Stimulated activated naive B cell treated with anti-CD40 and anti-IgM and Interleukin-4, amounts not matched to agents 10 μg/mL and 1 μg/mL and 100 μg/mL, for 72 hours (primary cell): Measurements from ENCODE around the gene CMTR2.
"Not testable (repeated sequence)": the region's sequence is repeated elsewhere in the genome, so short reads cannot be mapped to it uniquely, and the experiment has no call there.

Experiments used
- ATAC-seq, 2 donors: fragments of 150-1000 bp; cut with Tn5 transposase; replicated peaks; 2 replicates each; pipeline ENCODE4 v1.10.0; 2021; ENCODE audit warnings: moderate library complexity in 1 of 2
- DNase-seq: peaks from one replicate; pipeline ENCODE4 v3.0.0; 2021
- H3K27ac Mint-ChIP-seq: one replicate; pipeline ENCODE4 v1.8.0; 2022; ENCODE audit warnings: mild to moderate bottlenecking, mixed read lengths
- H3K27me3 Mint-ChIP-seq, 2 donors: one replicate each; pipeline ENCODE4 v1.8.0; 2022; ENCODE audit warnings: mixed read lengths in 2 of 2
- H3K36me3 Mint-ChIP-seq, 2 donors: one replicate each; pipeline ENCODE4 v1.8.0; 2022; ENCODE audit warnings: mixed read lengths in 2 of 2, mild to moderate bottlenecking in 1 of 2
- H3K4me1 Mint-ChIP-seq, 2 donors: one replicate each; pipeline ENCODE4 v1.8.0; 2022; ENCODE audit warnings: mixed read lengths in 2 of 2, mild to moderate bottlenecking in 1 of 2
- H3K4me3 Mint-ChIP-seq, 2 donors: one replicate each; pipeline ENCODE4 v1.8.0; 2022; ENCODE audit warnings: mild to moderate bottlenecking in 2 of 2, mixed read lengths in 2 of 2, moderate library complexity in 1 of 2
- H3K9me3 Mint-ChIP-seq, 2 donors: one replicate each; pipeline ENCODE4 v1.8.0; 2022; ENCODE audit warnings: mixed read lengths in 2 of 2, mild to moderate bottlenecking in 1 of 2

CMTR2 gene

GRCh38 chr16:71288890-71289731, at the start of gene CMTR2:
Gene CMTR2 (minus strand): TSS chr16:71289402. CDS start chr16:71285920, 3,482 bp downstream.
- peaks cover 23 to 35% of the 10 kb centered on the region in 2 donors for H3K36me3 Mint-ChIP-seq
- peak within 1 kb of the TSS; percentile 98 for H3K27ac Mint-ChIP-seq
- H3K27me3 Mint-ChIP-seq: peaks cover 14 to 16% of the 10 kb centered on the region in 2 donors
- peaks cover 19 to 28% of the 10 kb centered on the region in 2 donors for H3K4me1 Mint-ChIP-seq
- H3K4me3 Mint-ChIP-seq: peak within 1 kb of the TSS; percentile 93 to 95
- H3K9me3 Mint-ChIP-seq: peaks cover 0 to 3% of the 10 kb centered on the region in 2 donors
- DNase-seq: peak; percentile 93
- peak; percentile 93 to 94 for ATAC-seq

- Mint-ChIP-seq H3K36me3 (no peaks in the 10 kb centered on the region), H3K27ac (no peak overlapping the region), H3K4me3 (no peak overlapping the region), H3K4me1 (no peaks in the 10 kb centered on the region), H3K27me3 (peaks cover 44 to 47% of the 10 kb centered on the region in 2 donors), H3K9me3 (peaks cover 3 to 4% of the 10 kb centered on the region in 2 donors)
- ATAC-seq (no peak), DNase-seq (no peak)
Measured at GRCh38 chr16:71338632-71339031, 49.4 kb upstream of the CMTR2 start.

GRCh38 chr16:71338193-71338592, 49.0 kb upstream of the CMTR2 start:
- no peak for ATAC-seq
- Mint-ChIP-seq H3K4me3 (no peak overlapping the region), H3K36me3 (no peaks in the 10 kb centered on the region), H3K9me3 (peaks cover 3 to 4% of the 10 kb centered on the region in 2 donors), H3K27ac (no peak overlapping the region), H3K4me1 (no peaks in the 10 kb centered on the region), H3K27me3 (peaks cover 44 to 47% of the 10 kb centered on the region in 2 donors)
- no peak for DNase-seq

GRCh38 chr16:71337631-71338030, 48.4 kb upstream of the CMTR2 start:
- H3K4me3 Mint-ChIP-seq: no peak overlapping the region
- no peaks in the 10 kb centered on the region for H3K36me3 Mint-ChIP-seq
- H3K27ac Mint-ChIP-seq: no peak overlapping the region
- no peak for ATAC-seq
- no peak for DNase-seq
- H3K4me1 Mint-ChIP-seq: no peaks in the 10 kb centered on the region
- H3K27me3 Mint-ChIP-seq: peaks cover 44 to 47% of the 10 kb centered on the region in 2 donors
- peaks cover 3 to 4% of the 10 kb centered on the region in 2 donors for H3K9me3 Mint-ChIP-seq

GRCh38 chr16:71328151-71328550, 38.9 kb upstream of the CMTR2 start:
- DNase-seq (no peak), ATAC-seq (no peak)
- H3K4me1 Mint-ChIP-seq: no peaks in the 10 kb centered on the region
- H3K36me3 Mint-ChIP-seq: no peaks in the 10 kb centered on the region
- H3K9me3 Mint-ChIP-seq: peaks cover 0 to 3% of the 10 kb centered on the region in 2 donors
- no peak overlapping the region for H3K4me3 Mint-ChIP-seq
- peaks cover 30 to 31% of the 10 kb centered on the region in 2 donors for H3K27me3 Mint-ChIP-seq
- H3K27ac Mint-ChIP-seq: no peak overlapping the region

GRCh38 chr16:71327720-71328119, 38.5 kb upstream of the CMTR2 start:
- H3K27ac Mint-ChIP-seq: no peak overlapping the region
- H3K4me1 Mint-ChIP-seq: no peaks in the 10 kb centered on the region
- ATAC-seq (no peak), DNase-seq (no peak)
- no peaks in the 10 kb centered on the region for H3K36me3 Mint-ChIP-seq
- peaks cover 0 to 3% of the 10 kb centered on the region in 2 donors for H3K9me3 Mint-ChIP-seq
- no peak overlapping the region for H3K4me3 Mint-ChIP-seq
- H3K27me3 Mint-ChIP-seq: peaks cover 30 to 31% of the 10 kb centered on the region in 2 donors

GRCh38 chr16:71319999-71320398, 30.8 kb upstream of the CMTR2 start:
- H3K36me3 Mint-ChIP-seq: no peaks in the 10 kb centered on the region
- ATAC-seq: no peak
- peaks cover 9 to 18% of the 10 kb centered on the region in 2 donors for H3K27me3 Mint-ChIP-seq
- no peaks in the 10 kb centered on the region for H3K9me3 Mint-ChIP-seq
- no peak overlapping the region for H3K27ac Mint-ChIP-seq
- H3K4me3 Mint-ChIP-seq: no peak overlapping the region
- DNase-seq: no peak
- H3K4me1 Mint-ChIP-seq: no peaks in the 10 kb centered on the region

- Mint-ChIP-seq H3K27ac (no peak overlapping the region), H3K9me3 (no peaks in the 10 kb centered on the region), H3K27me3 (peaks cover 33 to 41% of the 10 kb centered on the region in 2 donors), H3K36me3 (no peaks in the 10 kb centered on the region), H3K4me1 (no peaks in the 10 kb centered on the region), H3K4me3 (no peak overlapping the region)
- DNase-seq (no peak), ATAC-seq (no peak)
Measured at GRCh38 chr16:71315269-71315668, 26.1 kb upstream of the CMTR2 start.

GRCh38 chr16:71313591-71313990, 24.4 kb upstream of the CMTR2 start:
- not testable (repeated sequence) for ATAC-seq, H3K4me1 Mint-ChIP-seq, DNase-seq, H3K9me3 Mint-ChIP-seq, H3K36me3 Mint-ChIP-seq, H3K4me3 Mint-ChIP-seq, H3K27ac Mint-ChIP-seq
- peaks cover 47 to 50% of the 10 kb centered on the region in 2 donors for H3K27me3 Mint-ChIP-seq

- H3K27ac Mint-ChIP-seq: no peak overlapping the region
- no peak for ATAC-seq
Measured at GRCh38 chr16:71311553-71312158, 22.5 kb upstream of the CMTR2 start.

GRCh38 chr16:71303938-71304337, 14.7 kb upstream of the CMTR2 start:
- peaks cover 30 to 47% of the 10 kb centered on the region in 2 donors for H3K27me3 Mint-ChIP-seq
- no peaks in the 10 kb centered on the region for H3K36me3 Mint-ChIP-seq
- no peak overlapping the region for H3K4me3 Mint-ChIP-seq
- no peaks in the 10 kb centered on the region for H3K4me1 Mint-ChIP-seq
- no peak for DNase-seq
- H3K27ac Mint-ChIP-seq: no peak overlapping the region
- no peak for ATAC-seq
- H3K9me3 Mint-ChIP-seq: peaks cover 0 to 5% of the 10 kb centered on the region in 2 donors

More at GRCh38 chr16:71311553-71312158, 22.5 kb upstream of the CMTR2 start:
- Mint-ChIP-seq H3K4me1 (no peaks in the 10 kb centered on the region), H3K4me3 (no peak overlapping the region), H3K27me3 (peaks cover 41 to 63% of the 10 kb centered on the region in 2 donors), H3K36me3 (no peaks in the 10 kb centered on the region), H3K9me3 (peaks cover 0 to 2% of the 10 kb centered on the region in 2 donors)
- no peak for DNase-seq

- Mint-ChIP-seq H3K27ac (no peak overlapping the region), H3K36me3 (no peaks in the 10 kb centered on the region), H3K4me1 (no peaks in the 10 kb centered on the region), H3K27me3 (peaks cover 37 to 62% of the 10 kb centered on the region in 2 donors), H3K4me3 (no peak overlapping the region), H3K9me3 (peaks cover 0 to 1% of the 10 kb centered on the region in 2 donors)
- ATAC-seq (no peak), DNase-seq (no peak)
Measured at GRCh38 chr16:71297341-71297634, 8.1 kb upstream of the CMTR2 start.

GRCh38 chr16:71296584-71297340, 7.6 kb upstream of the CMTR2 start:
- H3K4me3 Mint-ChIP-seq: no peak overlapping the region
- no peak overlapping the region for H3K27ac Mint-ChIP-seq
- DNase-seq: no peak
- ATAC-seq: no peak
- H3K36me3 Mint-ChIP-seq: peaks cover 0 to 4% of the 10 kb centered on the region in 2 donors
- peaks cover 0 to 1% of the 10 kb centered on the region in 2 donors for H3K9me3 Mint-ChIP-seq
- peaks cover 40 to 64% of the 10 kb centered on the region in 2 donors for H3K27me3 Mint-ChIP-seq
- peaks cover 0 to 3% of the 10 kb centered on the region in 2 donors for H3K4me1 Mint-ChIP-seq

GRCh38 chr16:71295950-71296349, 6.7 kb upstream of the CMTR2 start:
- Mint-ChIP-seq H3K4me1 (peaks cover 0 to 3% of the 10 kb centered on the region in 2 donors), H3K9me3 (peaks cover 0 to 1% of the 10 kb centered on the region in 2 donors), H3K4me3 (no peak overlapping the region), H3K27ac (no peak overlapping the region), H3K27me3 (peaks cover 35 to 56% of the 10 kb centered on the region in 2 donors), H3K36me3 (peaks cover 0 to 5% of the 10 kb centered on the region in 2 donors)
- ATAC-seq (no peak), DNase-seq (no peak)
